Hepatocyte (in vitro differentiated cells): ENCODE results near the gene LDHB. TPM values are rescaled to one million over a fixed set of nuclear protein-coding genes. Genes with fewer than 3 reads are reported as not detected.
"Not testable (repeated sequence)": the region's sequence is repeated elsewhere in the genome, so short reads cannot be mapped to it uniquely, and the experiment has no call there.

Experiments
- DNase-seq: peaks from one replicate; pipeline ENCODE4 v3.0.0-alpha.2; 2016; ENCODE audit warnings: low spot score
- H2AFZ ChIP-seq: fragments of 200-600 bp; sonication (generic); 2 replicates; pipeline ENCODE4 v1.6.0; 2016; ENCODE audit warnings: antibody characterized with exemption, mild to moderate bottlenecking
- H3K27ac ChIP-seq: fragments of 200-600 bp; sonication (generic); 2 replicates; pipeline ENCODE4 v1.5.1; 2016; ENCODE audit warnings: mild to moderate bottlenecking
- H3K27me3 ChIP-seq: fragments of 200-600 bp; sonication (generic); 2 replicates; pipeline ENCODE4 v1.6.1; 2016
- H3K36me3 ChIP-seq: fragments of 200-600 bp; sonication (generic); replicated peaks from 2 replicates; pipeline ENCODE4 v1.5.1; 2016; ENCODE audit warnings: low read depth; ENCODE audit not compliant: insufficient read depth
- H3K4me1 ChIP-seq: fragments of 200-600 bp; sonication (generic); 2 replicates; pipeline ENCODE4 v1.5.1; 2016; ENCODE audit warnings: mild to moderate bottlenecking, moderate library complexity; ENCODE audit not compliant: insufficient read depth
- H3K4me2 ChIP-seq: fragments of 200-600 bp; sonication (generic); 2 replicates; pipeline ENCODE4 v1.6.0; 2016
- H3K4me3 ChIP-seq: fragments of 200-600 bp; sonication (generic); 2 replicates; pipeline ENCODE4 v1.5.1; 2016; ENCODE audit warnings: mild to moderate bottlenecking
- H3K79me2 ChIP-seq: fragments of 200-600 bp; sonication (generic); 2 replicates; pipeline ENCODE4 v1.6.0; 2017; ENCODE audit warnings: mild to moderate bottlenecking
- H3K9me2 ChIP-seq: fragments of 200-600 bp; sonication (generic); replicated peaks from 2 replicates; pipeline ENCODE4 v1.6.0; 2017; ENCODE audit warnings: mild to moderate bottlenecking; ENCODE audit not compliant: insufficient read depth
- H3K9me3 ChIP-seq: fragments of 200-600 bp; sonication (generic); 2 replicates; pipeline ENCODE4 v1.5.1; 2016; ENCODE audit warnings: low read depth, mild to moderate bottlenecking
- H4K20me1 ChIP-seq: fragments of 200-600 bp; sonication (generic); 2 replicates; pipeline ENCODE4 v1.6.0; 2016; ENCODE audit warnings: mild to moderate bottlenecking; ENCODE audit not compliant: insufficient read depth, poor library complexity, severe bottlenecking
- EZH2 ChIP-seq: fragments of 200-600 bp; sonication (generic); IDR thresholded peaks from 2 replicates; pipeline ENCODE4 v1.6.1; 2016; ENCODE audit warnings: antibody characterized with exemption, mild to moderate bottlenecking, borderline replicate concordance
- EZH2phosphoT487 ChIP-seq: fragments of 200-600 bp; sonication (generic); IDR thresholded peaks from one replicate; pipeline ENCODE4 v1.6.1; 2018; ENCODE audit warnings: antibody characterized with exemption, mild to moderate bottlenecking, low read depth, moderate library complexity; ENCODE audit not compliant: unreplicated experiment, severe bottlenecking
- WGBS: methylation state at CpG from one replicate; pipeline ENCODE4 v1.1.6; 2016; ENCODE audit warnings: low lambda C conversion rate; ENCODE audit errors: missing lambda C conversion rate; 5-methylcytosine and 5-hydroxymethylcytosine counted together
- polyA plus RNA-seq: library from polyadenylated mRNA; unstranded; fragments of >200 nt; fragmentation: Nextera tagmentation; extraction: Ambion mirVana; gene quantifications from 2 replicates; pipeline ENCODE4 v1.2.1, GENCODE V29; 2016
- total RNA-seq: library from RNA; depleted of rRNA; stranded (reverse); fragments of >200 nt; gene quantifications from 2 replicates; pipeline ENCODE4 v1.2.3, GENCODE V29; 2014
- TF ChIP-seq, protein P1 (sequence below): fragments of 200-600 bp; sonication (generic); IDR thresholded peaks from 2 replicates; pipeline ENCODE4 v1.5.1; 2016; ENCODE audit warnings: antibody characterized with exemption, mild to moderate bottlenecking; ENCODE audit not compliant: poor library complexity

Gene LDHB
- total and polyA plus RNA-seq, 2 experiments from 2014 or later, result 641 to 669 TPM

DNA sequence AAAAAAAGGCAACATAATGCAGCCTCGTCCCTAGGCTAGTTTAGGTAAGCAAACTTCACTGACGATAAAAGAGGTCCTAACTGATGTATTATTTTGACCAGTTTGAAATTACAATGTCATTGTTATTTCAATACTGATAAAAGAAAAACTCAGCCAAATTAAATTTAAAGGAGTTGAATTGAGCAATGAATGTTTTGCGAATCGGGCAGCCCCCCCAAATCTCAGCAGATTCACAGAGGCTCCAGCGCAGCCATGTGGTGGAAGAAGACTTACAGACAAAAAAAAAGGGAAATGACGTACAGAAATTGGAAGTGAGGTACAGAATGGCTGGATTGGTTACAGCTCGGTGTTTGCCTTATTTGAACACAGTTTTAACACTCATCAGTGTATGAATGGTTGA is 8.2 kb upstream of the LDHB start:
- Histone ChIP-seq H3K9me2 (no peaks in the 10 kb centered on the region), H3K36me3 (no peaks in the 10 kb centered on the region), H3K79me2 (no peaks in the 10 kb centered on the region), H3K4me1 (no peaks in the 10 kb centered on the region), H2AFZ (no peak overlapping the region), H3K4me3 (no peak overlapping the region), H4K20me1 (no peaks in the 10 kb centered on the region), H3K9me3 (no peaks in the 10 kb centered on the region), H3K4me2 (no peak overlapping the region), H3K27ac (no peak overlapping the region), H3K27me3 (no peaks in the 10 kb centered on the region)
- DNase-seq, result no peak
- TF ChIP-seq EZH2, result no peak
- TF ChIP-seq EZH2phosphoT487, result no peak
- TF ChIP-seq, protein P1, sequence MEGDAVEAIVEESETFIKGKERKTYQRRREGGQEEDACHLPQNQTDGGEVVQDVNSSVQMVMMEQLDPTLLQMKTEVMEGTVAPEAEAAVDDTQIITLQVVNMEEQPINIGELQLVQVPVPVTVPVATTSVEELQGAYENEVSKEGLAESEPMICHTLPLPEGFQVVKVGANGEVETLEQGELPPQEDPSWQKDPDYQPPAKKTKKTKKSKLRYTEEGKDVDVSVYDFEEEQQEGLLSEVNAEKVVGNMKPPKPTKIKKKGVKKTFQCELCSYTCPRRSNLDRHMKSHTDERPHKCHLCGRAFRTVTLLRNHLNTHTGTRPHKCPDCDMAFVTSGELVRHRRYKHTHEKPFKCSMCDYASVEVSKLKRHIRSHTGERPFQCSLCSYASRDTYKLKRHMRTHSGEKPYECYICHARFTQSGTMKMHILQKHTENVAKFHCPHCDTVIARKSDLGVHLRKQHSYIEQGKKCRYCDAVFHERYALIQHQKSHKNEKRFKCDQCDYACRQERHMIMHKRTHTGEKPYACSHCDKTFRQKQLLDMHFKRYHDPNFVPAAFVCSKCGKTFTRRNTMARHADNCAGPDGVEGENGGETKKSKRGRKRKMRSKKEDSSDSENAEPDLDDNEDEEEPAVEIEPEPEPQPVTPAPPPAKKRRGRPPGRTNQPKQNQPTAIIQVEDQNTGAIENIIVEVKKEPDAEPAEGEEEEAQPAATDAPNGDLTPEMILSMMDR, result no peak
- WGBS, result 97% methylated on average over 7 of the region's 7 CpGs

DNA sequence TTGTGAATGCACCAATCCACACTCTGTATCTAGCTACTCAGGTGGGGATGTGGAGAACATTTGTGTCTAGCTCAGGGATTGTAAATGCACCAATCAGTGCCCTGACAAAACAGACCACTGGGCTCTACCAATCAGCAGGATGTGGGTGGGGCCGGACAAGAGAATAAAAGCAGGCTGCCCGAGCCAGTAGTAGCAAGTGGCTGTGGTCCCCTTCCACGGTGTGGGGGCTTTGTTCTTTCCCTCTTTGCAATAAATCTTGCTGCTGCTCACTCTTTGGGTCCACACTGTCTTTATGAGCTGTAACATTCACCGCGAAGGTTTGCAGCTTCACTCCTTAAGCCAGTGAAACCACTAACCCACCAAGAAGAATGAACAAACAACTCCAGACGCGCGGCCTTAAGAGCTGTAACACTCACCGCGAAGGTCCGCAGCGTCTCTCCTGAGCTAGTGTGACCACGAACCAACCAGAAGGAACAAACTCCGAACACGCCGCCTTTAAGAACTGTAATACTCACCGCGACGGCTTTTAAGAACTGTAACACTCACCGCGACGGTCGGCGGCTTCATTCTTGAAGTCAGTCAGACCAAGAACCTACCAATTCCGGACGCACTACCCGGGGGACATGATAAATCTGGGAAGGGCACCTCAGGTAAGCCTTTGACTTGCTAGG is 4.6 kb upstream of the LDHB start:
- Histone ChIP-seq H3K4me1 (no peaks in the 10 kb centered on the region), H3K27ac (no peak overlapping the region), H2AFZ (no peak overlapping the region), H3K79me2 (peaks cover 2% of the 10 kb centered on the region), H3K4me3 (no peak overlapping the region), H3K9me2 (no peaks in the 10 kb centered on the region), H3K27me3 (no peaks in the 10 kb centered on the region), H3K36me3 (no peaks in the 10 kb centered on the region), H3K4me2 (no peak overlapping the region), H4K20me1 (no peaks in the 10 kb centered on the region), H3K9me3 (no peaks in the 10 kb centered on the region)
- 91% methylated on average over 27 of the region's 27 CpGs for WGBS
- no peak for DNase-seq
- no peak for TF ChIP-seq EZH2phosphoT487
- TF ChIP-seq, protein P1, result no peak
- TF ChIP-seq EZH2, result no peak

GRCh38 chr12:21661396-21662093 is 3.9 kb upstream of the LDHB start:
- H3K27me3 ChIP-seq, H2AFZ ChIP-seq, H3K4me3 ChIP-seq, H3K79me2 ChIP-seq, H3K9me2 ChIP-seq, H3K4me2 ChIP-seq, H3K27ac ChIP-seq, H4K20me1 ChIP-seq, H3K4me1 ChIP-seq, DNase-seq, H3K36me3 ChIP-seq, H3K9me3 ChIP-seq: not testable (repeated sequence)
- WGBS, result 97% methylated on average over 41 of the region's 44 CpGs

DNA sequence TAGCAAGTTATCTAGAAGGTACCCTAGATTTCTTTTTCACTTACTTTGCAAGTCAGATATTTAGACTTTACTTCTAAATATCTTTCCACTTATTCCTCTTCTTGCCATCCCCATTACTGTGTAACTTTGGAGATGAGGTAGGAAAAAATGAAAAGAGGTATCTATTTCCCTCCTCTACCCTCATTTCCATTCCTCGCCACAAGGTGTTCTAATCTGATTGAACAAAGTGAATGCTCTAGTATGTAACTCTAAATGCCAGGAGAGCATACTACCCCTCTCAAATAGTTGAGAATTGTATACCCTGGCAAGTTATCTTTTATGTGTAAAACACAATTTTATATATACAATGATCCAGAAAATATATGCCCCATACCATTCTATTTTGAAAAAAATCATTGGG is 1.7 kb upstream of the LDHB start:
- WGBS, result 49% methylated on average over 1 of the region's 1 CpG
- TF ChIP-seq EZH2phosphoT487, result no peak
- TF ChIP-seq EZH2, result no peak
- TF ChIP-seq, protein P1, result no peak

More for the DNA sequence above, 1.7 kb upstream of the LDHB start:
- Histone ChIP-seq H3K79me2 (peaks cover 31% of the 10 kb centered on the region), H3K4me3 (no peak overlapping the region), H2AFZ (no peak overlapping the region), H3K27ac (no peak overlapping the region), H3K27me3 (no peaks in the 10 kb centered on the region), H3K9me3 (no peaks in the 10 kb centered on the region), H3K36me3 (no peaks in the 10 kb centered on the region), H3K9me2 (no peaks in the 10 kb centered on the region), H3K4me1 (peaks cover 16% of the 10 kb centered on the region), H3K4me2 (no peak overlapping the region), H4K20me1 (peaks cover 18% of the 10 kb centered on the region)
- DNase-seq, result no peak
